GM12878 (cell line): ENCODE results near the gene PERCC1. TPM values are rescaled to one million over a fixed set of nuclear protein-coding genes. Genes with fewer than 3 reads are reported as not detected.

Experiments used
- ATAC-seq: fragments of 200-7000 bp; cut with Tn5 transposase; 3 replicates; pipeline ENCODE4 v1.9.1; 2020; ENCODE audit warnings: mild to moderate bottlenecking, moderate library complexity
- BruUV-seq: library from RNA; stranded (reverse); fragments of 400-500 nt; replicated peaks from 2 replicates; lab custom pipeline; 2021; lab: Mats Ljungman, UMichigan
- CTCF ChIA-PET: fragments of 300-600 bp; sonication (Branson Sonifier 250); formaldehyde crosslinking; extraction: SDS; loops from one replicate; lab custom pipeline; 2021; ENCODE audit warnings: inconsistent platforms; lab: Yijun Ruan, JAX
- POLR2A ChIA-PET: fragments of 350-600 bp; formaldehyde crosslinking; extraction: SDS; loops from one replicate; lab custom pipeline; 2021; ENCODE audit warnings: inconsistent platforms; lab: Charles Lee
- RAD21 ChIA-PET: fragments of 300-600 bp; sonication (Branson Sonifier 250); formaldehyde crosslinking; loops from one replicate; lab custom pipeline; 2023; ENCODE audit warnings: antibody characterized with exemption; ENCODE audit not compliant: unreplicated experiment; lab: Charles Lee
- SMC1A ChIA-PET: fragments of 300-600 bp; sonication (Branson Sonifier 250); formaldehyde crosslinking; loops from one replicate; lab custom pipeline; 2023; ENCODE audit not compliant: unreplicated experiment, uncharacterized antibody; lab: Charles Lee
- DNase-seq: peaks from one replicate; pipeline ENCODE4 v3.0.0-alpha.2; 2011; ENCODE audit warnings: low read depth, low spot score
- FAIRE-seq: peaks from 3 replicates; lab custom pipeline; 2011; peaks lifted over from hg19 to GRCh38; lab: Jason Lieb, UNC
- H2AFZ ChIP-seq: 2 replicates; pipeline ENCODE4 v1.6.0; 2011; ENCODE audit warnings: low read depth, low read length, control low read depth; ENCODE audit not compliant: control insufficient read depth
- H3K27ac ChIP-seq: 2 replicates; pipeline ENCODE4 v1.5.1; 2011; ENCODE audit warnings: control low read depth; ENCODE audit not compliant: control insufficient read depth, insufficient read depth
- H3K27me3 ChIP-seq, 2 experiments: replicated peaks in 1 of 2; 2 replicates each; pipeline versions ENCODE4 v1.6.0 to v1.6.1; 2011; ENCODE audit warnings: low read length in 1 of 2; ENCODE audit not compliant: control insufficient read depth in 2 of 2, insufficient read depth in 2 of 2
- H3K36me3 ChIP-seq, 2 experiments: 2 replicates each; pipeline ENCODE4 v1.5.1; 2011; ENCODE audit warnings: low read length in 1 of 2; ENCODE audit not compliant: control insufficient read depth in 2 of 2, insufficient read depth in 2 of 2
- H3K4me1 ChIP-seq: 2 replicates; pipeline ENCODE4 v1.6.1; 2011; ENCODE audit warnings: mild to moderate bottlenecking, low read length, moderate library complexity, mixed read lengths; ENCODE audit not compliant: control insufficient read depth, insufficient read depth
- H3K4me2 ChIP-seq: 2 replicates; pipeline ENCODE4 v1.6.0; 2011; ENCODE audit warnings: control low read depth; ENCODE audit not compliant: control insufficient read depth, insufficient read depth
- H3K4me3 ChIP-seq: fragments of 200-600 bp; sonication (generic); 2 replicates; pipeline ENCODE4 v1.5.1; 2016
- H3K79me2 ChIP-seq: 2 replicates; pipeline ENCODE4 v1.6.0; 2011; ENCODE audit warnings: low read length; ENCODE audit not compliant: control insufficient read depth, insufficient read depth
- H3K9ac ChIP-seq: 2 replicates; pipeline ENCODE4 v1.8.0; 2011; ENCODE audit warnings: low read length, control low read depth, mixed read lengths; ENCODE audit not compliant: control insufficient read depth, insufficient read depth
- H3K9me3 ChIP-seq: replicated peaks from 3 replicates; pipeline ENCODE4 v1.5.1; 2011; ENCODE audit warnings: mild to moderate bottlenecking, low read length; ENCODE audit not compliant: control insufficient read depth, insufficient read depth
- H4K20me1 ChIP-seq: 2 replicates; pipeline ENCODE4 v1.6.0; 2011; ENCODE audit not compliant: control insufficient read depth, insufficient read depth
- ASH2L ChIP-seq: fragments of 300-600, 200-600 bp; sonication (generic); IDR thresholded peaks from 2 replicates; pipeline ENCODE4 v1.6.1; 2017; ENCODE audit warnings: low read depth, mild to moderate bottlenecking, borderline replicate concordance
- BHLHE40 ChIP-seq, 2 experiments: fragments of 450-650 bp in 1 of 2; IDR thresholded peaks; 2 replicates each; pipeline ENCODE4 v1.6.1; 2011 to 2017; ENCODE audit warnings: low read depth in 2 of 2, borderline replicate concordance in 1 of 2, improper control_type of control experiment in 1 of 2, low read length in 1 of 2, mild to moderate bottlenecking in 1 of 2
- EED ChIP-seq: sonication (generic); IDR thresholded peaks from 2 replicates; pipeline ENCODE4 v1.6.1; 2016; ENCODE audit warnings: antibody characterized with exemption, low read depth
- ELK1 ChIP-seq: IDR thresholded peaks from 2 replicates; pipeline ENCODE4 v1.6.1; 2012; ENCODE audit warnings: low read depth, low read length, improper control_type of control experiment
- NFYB ChIP-seq: IDR thresholded peaks from 2 replicates; pipeline ENCODE4 v1.6.1; 2011; ENCODE audit warnings: low read depth, mild to moderate bottlenecking, low read length, improper control_type of control experiment, moderate library complexity; ENCODE audit not compliant: insufficient read depth
- PKNOX1 ChIP-seq: fragments of 450-650 bp; IDR thresholded peaks from 2 replicates; pipeline ENCODE4 v1.6.1; 2016; ENCODE audit warnings: mild to moderate bottlenecking
- POU2F2 ChIP-seq: IDR thresholded peaks from 3 replicates; pipeline ENCODE4 v1.6.1; 2011; ENCODE audit warnings: low read depth, mild to moderate bottlenecking, low read length, borderline replicate concordance
- SREBF1 ChIP-seq: IDR thresholded peaks from 2 replicates; pipeline ENCODE4 v1.6.1; 2012; ENCODE audit warnings: mild to moderate bottlenecking, low read length
- TAF1 ChIP-seq: IDR thresholded peaks from 2 replicates; pipeline ENCODE4 v1.6.1; 2011; ENCODE audit warnings: mild to moderate bottlenecking, low read depth, low read length, borderline replicate concordance
- WGBS: methylation state at CpG from one replicate; pipeline ENCODE4 v1.1.6; 2016; ENCODE audit warnings: low lambda C conversion rate; ENCODE audit not compliant: insufficient replicate concordance, insufficient coverage; ENCODE audit errors: missing lambda C conversion rate; 5-methylcytosine and 5-hydroxymethylcytosine counted together
- in situ Hi-C: fragments of 300-500 bp; cut with MboI; formaldehyde crosslinking; loops from 9 replicates; pipeline ENCODE4 v1.14.3; 2018; ENCODE audit warnings: mixed read lengths
- intact Hi-C: fragments of 100-400 bp; cut with micrococcal nuclease; formaldehyde crosslinking; loops from one replicate; pipeline ENCODE4 v1.14.2; 2022; ENCODE audit not compliant: unreplicated experiment
- polyA plus RNA-seq, 11 experiments: library from polyadenylated mRNA; depleted of rRNA in 4 of 11; unstranded in 6 of 11; stranded (reverse) in 5 of 11; fragments of >200 nt; fragmentation: Nextera tagmentation in 4 of 11; fragmentation: Illumina TruSeq in 1 of 11; extraction: Ambion mirVana in 4 of 11; extraction: Trizol in 1 of 11; gene quantifications; 1 replicate in 1 of 11; 2 replicates in 10 of 11; pipeline versions ENCODE4 v1.2.1 to v1.2.3, GENCODE V29; 2011 to 2016; ENCODE audit warnings: inconsistent platforms in 2 of 11, missing spikeins in 2 of 11, low read depth in 1 of 11
- total RNA-seq, 4 experiments: library from RNA; depleted of rRNA in 3 of 4; stranded (reverse); fragments of >200 nt in 3 of 4; fragmentation: Illumina TruSeq in 1 of 4; extraction: Trizol in 1 of 4; gene quantifications; 2 replicates each; pipeline versions ENCODE4 v1.2.1 to v1.2.3, GENCODE V29; 2013 to 2021

Gene PERCC1
- total and polyA plus RNA-seq, 10 of the 15 experiments (the other 5 are each of a cell fraction or from before 2014, with no cell fraction given), result not detected

- Histone ChIP-seq H2AFZ (no peak overlapping the region), H3K79me2 (no peaks in the 10 kb centered on the region), H3K36me3 (no peaks in the 10 kb centered on the region; a peak in 2 of 4 replicates), H3K9ac (no peak overlapping the region), H4K20me1 (no peaks in the 10 kb centered on the region), H3K27me3 (no peaks in the 10 kb centered on the region), H3K4me1 (no peaks in the 10 kb centered on the region), H3K27ac (no peak overlapping the region), H3K4me3 (no peak overlapping the region), H3K4me2 (no peak overlapping the region), H3K9me3 (no peaks in the 10 kb centered on the region)
- RAD21 ChIA-PET, result no interaction called here
- SMC1A ChIA-PET, result no interaction called here
- in situ Hi-C loops (no loop called here), intact Hi-C loops (no loop called here)
- no peak for FAIRE-seq
- TF ChIP-seq ASH2L (no peak), SREBF1 (no peak), BHLHE40 (IDR thresholded peaks at IDR 0.05; ENCODE audit: borderline replicate concordance in 1 of 2, low read depth in 2 of 2, low read length in 1 of 2) (no peak), TAF1 (no peak), NFYB (no peak), PKNOX1 (no peak), ELK1 (no peak), EED (no peak), POU2F2 (no peak)
- DNase-seq, result no peak
- BruUV-seq, result no TSS peak
- POLR2A ChIA-PET, result no interaction called here
- WGBS, result 88% methylated on average over 9 of the region's 9 CpGs
- ATAC-seq, result no peak
- CTCF ChIA-PET, result no interaction called here
These were observed 32.5 kb upstream of the PERCC1 start for GRCh38 chr16:1398351-1398750.
